GM18499 (cell line): Measurements from ENCODE around the gene TBC1D30.

Source experiments
- ATAC-seq: cut with Tn5 transposase; IDR thresholded peaks from one replicate; pipeline ENCODE4 v1.9.1; 2021; ENCODE audit warnings: moderate number of reproducible peaks; ENCODE audit not compliant: insufficient read depth, unreplicated experiment

Gene TBC1D30

DNA sequence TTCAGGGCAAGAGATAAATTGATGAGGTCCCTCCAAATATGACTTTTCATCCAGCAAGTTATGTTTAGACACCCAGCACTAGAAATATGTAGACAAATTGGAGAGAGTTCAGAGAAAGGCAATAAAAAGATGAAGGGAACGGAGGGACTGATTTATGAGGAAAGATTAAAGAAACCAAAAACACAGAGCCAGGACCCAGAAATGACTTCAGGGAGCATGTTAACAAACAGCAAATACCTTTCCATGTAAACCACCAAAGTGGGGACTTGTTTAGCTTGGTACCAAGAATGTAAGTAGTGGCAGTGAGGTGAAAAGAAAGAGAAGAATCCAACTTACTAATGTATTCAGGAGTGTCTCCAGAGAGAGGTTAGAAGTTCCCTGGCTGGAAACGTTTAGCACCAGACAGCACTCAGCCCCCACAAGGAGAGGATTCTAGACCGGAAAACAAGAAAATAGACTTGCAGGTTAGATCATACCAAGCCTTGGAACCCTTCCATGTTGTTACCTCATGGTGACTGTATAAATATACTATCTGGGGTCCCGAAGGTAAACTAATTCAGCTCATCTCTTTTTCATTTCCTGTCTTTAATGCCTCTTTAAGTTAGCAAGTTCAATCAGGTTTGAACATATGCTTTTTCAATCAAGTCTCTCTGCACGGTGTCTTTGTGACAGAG is 79.2 kb downstream of the TBC1D30 start:
- no peak for ATAC-seq

DNA sequence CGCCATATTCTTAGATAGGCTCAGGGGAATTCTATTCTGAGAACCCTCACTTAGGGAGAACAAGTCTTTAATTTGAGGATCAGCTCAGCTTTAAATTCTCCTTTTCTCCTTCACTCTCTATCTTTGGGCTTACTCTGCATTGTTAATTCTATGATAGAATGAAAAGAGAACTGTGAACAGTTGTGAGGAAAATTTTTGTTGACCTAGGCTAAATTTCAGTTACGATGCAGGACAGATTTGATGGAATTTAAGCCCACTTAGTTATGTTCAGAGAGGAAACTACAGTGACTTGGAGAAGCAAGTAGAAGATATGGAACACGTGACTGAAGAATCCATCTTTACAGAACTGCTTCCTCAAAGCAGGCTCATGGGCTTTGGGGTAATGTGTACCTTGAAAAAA is 82.7 kb downstream of the TBC1D30 start:
- no peak for ATAC-seq

DNA sequence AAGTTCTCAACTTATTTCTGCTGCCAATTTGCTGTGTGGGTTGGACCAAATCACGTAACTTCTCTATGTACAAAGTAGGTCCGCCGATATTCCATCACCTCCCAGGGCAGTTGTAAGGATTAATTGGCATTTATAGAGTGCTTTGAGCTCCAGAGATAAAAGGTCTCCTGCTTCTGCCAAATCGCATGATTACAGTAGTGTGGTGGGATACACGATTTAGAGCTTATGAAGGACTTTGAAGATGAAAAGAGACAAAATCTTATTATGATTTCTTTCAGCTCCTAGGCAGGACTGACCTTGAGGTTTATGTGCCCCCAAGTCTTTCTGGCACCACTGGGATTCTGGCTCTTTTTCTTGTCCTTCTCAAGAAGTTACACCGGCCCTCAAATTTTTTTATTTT is 84.7 kb downstream of the TBC1D30 start:
- ATAC-seq: no peak

DNA sequence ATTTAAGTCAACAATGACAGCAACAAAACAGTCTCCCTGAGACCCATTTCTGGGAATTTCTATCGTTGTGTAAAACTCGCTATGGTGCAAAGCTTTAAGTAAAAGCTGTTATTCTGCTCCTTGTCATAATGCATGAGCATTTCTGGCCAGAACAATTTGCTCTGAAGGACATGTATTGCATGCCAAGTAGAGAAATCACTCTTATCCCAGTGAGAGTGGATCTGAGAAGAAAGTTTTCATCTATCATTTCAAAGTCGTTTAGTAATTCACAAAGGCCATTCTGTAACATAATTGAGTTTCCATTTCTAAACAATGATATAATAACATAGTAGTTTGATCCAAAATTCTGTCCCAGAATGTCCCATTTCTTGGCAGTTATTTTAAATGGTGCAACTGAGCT is 86.6 kb downstream of the TBC1D30 start:
- ATAC-seq: no peak

DNA sequence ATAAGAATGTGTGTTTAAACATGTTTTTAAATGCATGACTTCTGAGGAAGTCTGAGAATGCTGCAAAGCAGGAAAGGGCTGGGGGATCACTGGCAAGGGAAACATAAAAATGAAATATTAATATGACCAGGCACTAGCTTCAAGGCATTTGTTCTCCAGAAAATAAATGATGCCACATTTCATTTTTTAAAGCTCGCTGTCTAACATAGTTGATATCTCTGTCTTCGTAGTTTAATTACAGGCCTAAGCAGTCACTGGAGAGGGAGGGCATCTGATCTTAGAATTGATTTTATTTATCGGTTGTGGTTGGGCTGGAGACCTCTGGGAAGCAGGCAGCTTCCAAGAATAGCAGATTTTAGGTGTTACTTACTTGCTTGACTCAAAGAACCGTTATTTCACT is 87.5 kb downstream of the TBC1D30 start:
- no peak for ATAC-seq

DNA sequence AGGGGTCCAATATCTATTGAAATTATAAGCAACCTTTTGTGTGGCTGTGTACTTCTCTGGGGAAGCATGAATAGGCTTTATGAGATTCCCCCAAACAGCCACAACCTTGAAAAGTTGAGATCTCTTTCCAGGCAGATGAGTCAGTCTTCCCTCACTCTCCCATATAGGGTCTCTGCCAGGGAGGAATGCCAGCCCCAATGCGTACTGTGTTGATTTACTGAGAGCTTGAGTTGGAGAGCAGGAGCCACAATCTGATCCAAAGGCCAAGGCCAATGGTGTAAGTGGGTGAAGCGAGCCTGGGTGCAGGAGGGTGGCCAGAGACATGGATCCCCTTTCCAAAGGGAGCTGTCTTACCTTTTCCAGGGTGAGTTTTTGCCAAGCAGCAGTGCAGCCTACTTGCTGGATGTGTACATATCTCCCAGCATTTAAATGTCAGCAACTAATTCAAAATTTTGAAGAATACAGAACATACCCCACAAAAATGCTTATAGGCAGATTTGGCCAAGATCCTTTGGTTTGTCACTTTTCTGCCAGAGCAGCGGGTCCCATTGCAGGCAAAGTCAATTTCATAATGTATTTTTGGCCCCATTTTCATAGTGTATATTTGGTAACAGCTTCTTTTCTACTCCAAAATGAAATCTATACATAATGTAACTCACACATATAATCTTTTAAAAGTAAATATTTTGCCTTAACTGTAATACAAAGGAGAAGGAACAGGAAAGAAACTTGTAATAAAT is 88.2 kb downstream of the TBC1D30 start:
- no peak for ATAC-seq

DNA sequence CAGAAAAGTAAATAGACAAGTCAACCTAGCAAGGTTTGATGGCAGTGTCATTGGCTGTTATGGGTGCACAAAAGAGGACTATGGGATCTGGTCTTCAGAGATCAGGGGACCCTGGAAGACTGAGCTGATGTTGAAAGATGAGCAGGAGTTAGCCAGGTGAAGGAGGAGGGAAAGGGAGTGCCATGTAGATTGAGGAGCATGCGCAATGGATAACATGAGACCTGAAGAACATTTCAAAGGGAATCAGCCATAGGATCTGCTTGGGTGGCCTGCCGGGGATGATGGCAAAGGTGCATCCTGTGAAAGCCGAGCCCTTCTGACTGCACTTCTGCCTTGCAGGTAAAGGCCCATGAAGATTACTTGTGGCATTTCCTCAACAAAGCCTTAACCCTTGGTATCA is 90.8 kb downstream of the TBC1D30 start:
- ATAC-seq: no peak

DNA sequence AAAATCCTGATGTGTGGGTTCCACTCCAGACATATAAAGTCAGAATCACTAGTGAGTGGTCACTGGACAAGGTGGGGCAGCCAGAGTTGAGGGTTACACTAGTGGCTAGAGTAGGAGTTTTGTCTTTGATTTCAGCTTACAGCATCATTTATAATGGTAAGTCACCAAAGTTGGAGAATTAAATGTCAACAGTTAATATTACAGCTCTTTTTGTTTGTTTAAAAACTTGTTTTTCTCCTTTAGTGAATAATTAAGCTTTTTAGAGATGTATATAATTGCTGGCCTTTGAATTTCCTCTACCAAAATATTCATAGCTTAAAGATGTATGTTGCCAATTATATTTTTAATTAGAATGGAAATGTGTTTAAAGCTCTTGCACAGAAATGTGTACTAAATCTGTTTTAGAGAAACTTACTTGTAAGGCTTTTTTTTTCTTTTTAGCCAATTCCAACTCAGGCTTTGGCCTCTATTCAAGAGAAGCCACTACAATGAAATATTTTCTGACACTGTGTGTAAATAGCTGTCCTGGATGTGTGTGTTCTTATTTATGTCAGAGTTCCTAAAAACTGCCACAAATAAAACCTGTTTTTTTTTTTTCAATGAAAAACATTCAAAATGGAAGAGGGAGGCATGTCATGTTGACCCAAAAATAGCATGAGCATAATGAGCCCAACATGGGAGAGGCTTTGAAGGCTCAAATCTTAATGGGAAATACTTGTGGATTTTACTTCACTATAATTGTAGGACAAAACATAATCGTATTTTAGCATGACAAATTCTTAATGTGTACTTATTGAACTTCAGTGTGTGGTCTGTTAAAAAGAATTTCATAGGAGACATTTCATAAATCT is 92.2 kb downstream of the TBC1D30 start:
- ATAC-seq: no peak

DNA sequence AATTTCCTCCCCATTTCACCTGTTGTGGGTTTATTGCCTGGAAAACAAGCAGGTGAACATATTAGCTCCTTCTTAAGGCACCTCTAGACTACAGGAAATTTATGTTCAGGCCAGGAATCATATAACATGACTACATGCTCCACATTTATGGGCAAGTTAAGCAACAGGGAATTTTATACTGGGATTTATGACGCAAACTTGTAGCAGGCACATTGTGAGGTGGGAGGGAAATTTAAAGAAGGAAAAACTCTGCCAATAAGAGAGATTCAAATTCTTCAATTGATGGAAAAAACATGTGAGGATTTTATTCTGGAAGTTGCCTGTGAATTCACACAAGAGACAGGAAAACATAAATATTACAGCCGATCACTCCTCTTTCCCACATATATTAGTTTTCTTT is 93.9 kb downstream of the TBC1D30 start:
- ATAC-seq: no peak

DNA sequence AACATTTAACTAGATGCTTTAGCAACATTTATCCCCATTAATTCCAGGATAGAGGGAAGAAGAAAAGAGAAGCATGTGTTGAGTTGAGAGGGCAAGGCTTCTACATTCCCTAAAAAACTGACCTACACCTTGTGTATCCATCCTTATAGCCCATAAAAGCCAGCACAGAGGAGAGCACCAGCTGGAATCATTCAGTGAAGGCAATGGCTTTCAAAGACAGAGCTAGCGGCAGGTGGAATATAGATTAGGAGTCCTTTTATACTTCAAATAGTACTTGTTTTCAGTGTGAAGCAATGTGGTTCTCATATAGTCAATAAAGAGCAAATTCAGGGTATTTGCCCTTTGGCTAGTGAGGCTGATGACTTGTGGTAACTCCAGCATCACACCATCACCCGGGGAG is 94.4 kb downstream of the TBC1D30 start:
- no peak for ATAC-seq

DNA sequence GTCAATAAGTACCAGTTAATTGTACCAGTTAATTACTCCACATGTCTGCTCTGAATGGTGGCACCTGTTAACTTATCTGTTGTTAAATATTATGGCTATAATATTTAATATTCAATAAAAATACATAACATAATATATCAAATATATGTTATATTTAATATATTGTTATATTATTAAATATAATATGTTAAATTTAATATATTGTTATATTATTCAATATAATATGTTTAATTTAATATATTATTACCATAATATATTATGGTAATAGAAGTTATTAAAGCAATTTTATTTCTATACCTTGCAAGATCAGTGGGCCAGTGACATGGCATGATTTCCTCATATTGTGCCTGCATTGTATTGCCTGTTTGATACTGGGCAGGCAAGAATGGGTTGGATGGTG is 98.4 kb downstream of the TBC1D30 start:
- no peak for ATAC-seq

DNA sequence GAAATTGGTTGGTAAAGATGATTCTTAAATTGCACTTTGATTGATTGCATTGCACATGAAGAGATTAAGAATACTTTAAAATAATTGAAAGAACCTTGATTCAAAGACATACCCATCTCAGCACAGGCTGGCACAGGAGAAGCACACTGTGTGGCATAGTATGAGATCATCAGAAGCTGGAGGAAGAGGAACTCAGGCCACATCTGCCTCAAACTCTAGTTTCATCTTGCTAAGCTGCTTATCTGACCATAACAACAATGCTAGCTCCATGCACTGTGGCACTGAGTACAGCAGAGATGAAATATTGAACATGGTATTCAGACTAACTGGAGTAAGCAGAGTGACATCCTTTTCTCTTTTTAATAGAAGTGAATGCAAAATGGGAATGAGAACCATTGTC is 99.1 kb downstream of the TBC1D30 start:
- ATAC-seq: no peak
